Measurements from ENCODE around the gene ZMAT2.

DNA sequence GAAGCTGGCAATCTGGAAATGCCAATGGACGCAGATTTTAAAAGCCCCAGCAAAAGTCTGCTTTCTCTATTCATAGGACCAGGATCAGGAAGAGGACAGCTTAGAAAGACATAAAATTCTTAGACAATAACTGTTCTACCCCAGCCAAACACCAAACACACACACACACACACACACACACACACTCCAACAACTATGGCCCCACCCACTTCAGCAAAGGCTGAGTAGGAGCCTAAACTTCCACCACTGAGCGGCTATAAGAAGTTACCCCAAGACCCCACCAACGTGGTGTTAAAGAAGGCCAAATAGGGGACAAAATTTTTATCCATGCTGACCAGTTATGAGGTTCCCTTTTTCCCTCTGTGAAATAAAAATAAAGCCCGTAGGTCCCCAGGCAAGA lies 32.9 kb downstream of the ZMAT2 start:
- TF ChIP-seq POLR2AphosphoS5 (IDR thresholded peaks at IDR 0.05; ENCODE audit: low read depth, low read length) (no peak), RBBP5 (IDR thresholded peaks at IDR 0.05; ENCODE audit: borderline replicate concordance, low read depth, low read length) (no peak), NANOG (IDR thresholded peaks at IDR 0.05; ENCODE audit: insufficient read depth, low read depth, low read length, poor library complexity, severe bottlenecking) (no peak), JUND (IDR thresholded peaks at IDR 0.05; ENCODE audit: low read length) (no peak), EZH2 (IDR thresholded peaks at IDR 0.05; ENCODE audit: low read depth, low read length, severe bottlenecking) (no peak)
- TF ChIP-seq, protein P1, sequence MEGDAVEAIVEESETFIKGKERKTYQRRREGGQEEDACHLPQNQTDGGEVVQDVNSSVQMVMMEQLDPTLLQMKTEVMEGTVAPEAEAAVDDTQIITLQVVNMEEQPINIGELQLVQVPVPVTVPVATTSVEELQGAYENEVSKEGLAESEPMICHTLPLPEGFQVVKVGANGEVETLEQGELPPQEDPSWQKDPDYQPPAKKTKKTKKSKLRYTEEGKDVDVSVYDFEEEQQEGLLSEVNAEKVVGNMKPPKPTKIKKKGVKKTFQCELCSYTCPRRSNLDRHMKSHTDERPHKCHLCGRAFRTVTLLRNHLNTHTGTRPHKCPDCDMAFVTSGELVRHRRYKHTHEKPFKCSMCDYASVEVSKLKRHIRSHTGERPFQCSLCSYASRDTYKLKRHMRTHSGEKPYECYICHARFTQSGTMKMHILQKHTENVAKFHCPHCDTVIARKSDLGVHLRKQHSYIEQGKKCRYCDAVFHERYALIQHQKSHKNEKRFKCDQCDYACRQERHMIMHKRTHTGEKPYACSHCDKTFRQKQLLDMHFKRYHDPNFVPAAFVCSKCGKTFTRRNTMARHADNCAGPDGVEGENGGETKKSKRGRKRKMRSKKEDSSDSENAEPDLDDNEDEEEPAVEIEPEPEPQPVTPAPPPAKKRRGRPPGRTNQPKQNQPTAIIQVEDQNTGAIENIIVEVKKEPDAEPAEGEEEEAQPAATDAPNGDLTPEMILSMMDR (IDR thresholded peaks at IDR 0.05; ENCODE audit: control extremely low read depth in 1 of 3, insufficient read depth in 1 of 3, low read depth in 1 of 3, low read length in 3 of 3), result no peak
